BLaER1 (cell line): ENCODE results near the gene PHEX.

ENCODE experiments used
- H3K27ac ChIP-seq: shearing (Covaris generic); formaldehyde crosslinking; 2 replicates; pipeline ENCODE4 v1.8.1; 2022
- H3K27me3 ChIP-seq: shearing (Covaris generic); formaldehyde crosslinking; 2 replicates; pipeline ENCODE4 v1.8.1; 2022
- H3K36me3 ChIP-seq: shearing (Covaris generic); formaldehyde crosslinking; 2 replicates; pipeline ENCODE4 v1.8.1; 2022
- H3K4me1 ChIP-seq: shearing (Covaris generic); formaldehyde crosslinking; 2 replicates; pipeline ENCODE4 v1.8.1; 2022
- H3K4me2 ChIP-seq: shearing (Covaris generic); formaldehyde crosslinking; 2 replicates; pipeline ENCODE4 v1.8.1; 2022
- H3K4me3 ChIP-seq: shearing (Covaris generic); formaldehyde crosslinking; 2 replicates; pipeline ENCODE4 v1.8.1; 2022
- H3K9ac ChIP-seq: shearing (Covaris generic); formaldehyde crosslinking; 2 replicates; pipeline ENCODE4 v1.8.1; 2022
- H3K9me3 ChIP-seq: shearing (Covaris generic); formaldehyde crosslinking; 2 replicates; pipeline ENCODE4 v1.8.1; 2022
- H4K20me1 ChIP-seq: shearing (Covaris generic); formaldehyde crosslinking; 2 replicates; pipeline ENCODE4 v1.8.1; 2022
- Cebpa-rat ChIP-seq: shearing (Covaris generic); IDR thresholded peaks from 2 replicates; pipeline ENCODE4 v1.8.1; 2022

Gene PHEX

DNA sequence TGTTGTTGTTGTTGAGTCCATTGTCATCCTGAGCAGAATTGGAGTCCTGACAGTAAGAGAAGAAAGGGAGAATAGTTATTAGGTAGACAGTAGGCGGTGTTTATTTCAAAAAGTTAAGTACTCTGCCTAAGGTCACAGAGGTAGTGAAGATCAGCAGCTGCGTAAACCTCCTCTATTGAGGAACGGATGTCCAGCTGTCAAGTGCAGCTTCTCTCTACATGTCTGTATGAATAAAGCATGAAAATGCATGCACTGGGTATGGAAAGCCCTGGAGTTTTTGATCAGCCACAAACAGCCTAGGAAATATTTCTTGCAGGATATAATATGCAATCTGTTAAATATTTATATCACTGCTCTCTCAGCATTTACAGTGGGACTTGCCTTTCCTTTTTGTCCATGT lies 131.2 kb downstream of the PHEX start:
- Histone ChIP-seq H3K4me3 (no peak overlapping the region), H3K9ac (no peak overlapping the region), H4K20me1 (no peaks in the 10 kb centered on the region), H3K27me3 (no peaks in the 10 kb centered on the region), H3K36me3 (no peaks in the 10 kb centered on the region), H3K27ac (no peak overlapping the region), H3K9me3 (no peaks in the 10 kb centered on the region), H3K4me2 (no peak overlapping the region), H3K4me1 (no peaks in the 10 kb centered on the region)
- no peak for TF ChIP-seq Cebpa-rat

DNA sequence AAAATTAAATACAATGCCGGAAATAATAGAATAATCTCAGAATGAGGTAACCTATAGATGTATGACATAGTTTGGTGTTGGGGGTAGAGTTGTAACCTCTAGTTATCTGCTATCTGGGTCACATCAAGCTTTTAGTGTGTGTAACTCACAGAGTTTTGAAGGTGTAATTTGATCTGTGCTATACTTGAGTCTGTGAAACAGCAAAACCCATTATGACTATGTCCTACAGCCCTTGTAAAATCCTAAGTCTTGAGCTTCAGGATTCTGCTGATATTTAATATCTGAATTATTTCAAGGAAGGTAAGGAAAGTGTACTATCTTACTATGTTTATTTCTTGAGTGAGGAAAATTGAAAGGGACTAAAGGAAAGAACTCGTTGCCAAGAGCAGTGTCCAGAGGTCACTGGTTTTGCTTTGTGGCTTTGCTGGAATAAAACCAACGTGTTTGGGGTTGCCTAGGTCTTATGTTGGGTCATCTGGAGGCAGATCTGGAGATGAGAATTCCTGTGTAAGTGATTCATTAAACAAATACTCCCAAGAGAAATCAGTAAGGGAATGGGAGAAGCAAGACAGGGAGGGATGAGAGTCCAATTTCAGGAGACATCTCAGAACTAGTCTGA lies 132.8 kb downstream of the PHEX start:
- Histone ChIP-seq H3K27me3 (no peaks in the 10 kb centered on the region), H3K4me2 (no peak overlapping the region), H4K20me1 (no peaks in the 10 kb centered on the region), H3K9me3 (no peaks in the 10 kb centered on the region), H3K36me3 (no peaks in the 10 kb centered on the region), H3K27ac (no peak overlapping the region), H3K4me3 (no peak overlapping the region), H3K9ac (no peak overlapping the region), H3K4me1 (no peaks in the 10 kb centered on the region)
- no peak for TF ChIP-seq Cebpa-rat

DNA sequence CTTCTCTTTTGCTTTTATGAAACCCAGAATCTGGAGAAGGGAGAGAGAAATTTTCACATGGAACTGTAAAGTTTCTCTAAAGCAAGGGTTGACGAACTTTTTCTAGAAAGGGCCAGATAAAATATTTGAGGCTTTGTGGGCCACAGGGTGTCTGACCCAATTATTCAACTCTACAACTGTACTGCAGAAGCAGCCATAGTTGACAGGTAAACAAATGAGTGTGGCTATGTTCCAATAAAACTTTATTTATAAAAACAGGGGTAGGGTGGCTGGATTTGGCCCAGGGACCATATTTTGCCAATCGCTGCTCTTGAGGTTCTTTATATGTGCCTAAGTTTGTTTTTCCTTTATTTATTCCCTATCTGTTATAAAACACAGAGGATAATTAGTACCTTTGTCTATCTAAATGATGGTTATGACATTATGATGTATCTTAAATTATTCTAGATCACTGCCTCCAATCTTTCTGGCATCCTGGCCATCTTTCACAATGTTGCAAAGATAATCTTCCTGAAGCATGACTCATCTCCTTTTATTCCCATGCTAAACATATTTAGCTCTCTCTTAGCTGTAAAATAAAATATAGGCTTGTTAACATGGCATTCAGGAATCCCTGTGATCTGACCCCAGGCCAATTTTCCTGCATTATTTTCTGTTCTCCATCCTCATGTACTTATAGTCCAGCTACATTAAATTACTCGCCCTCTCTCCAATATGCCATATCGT lies 133.8 kb downstream of the PHEX start:
- Histone ChIP-seq H3K9ac (no peak overlapping the region), H4K20me1 (no peaks in the 10 kb centered on the region), H3K27me3 (no peaks in the 10 kb centered on the region), H3K4me3 (no peak overlapping the region), H3K36me3 (no peaks in the 10 kb centered on the region), H3K4me2 (no peak overlapping the region), H3K4me1 (no peaks in the 10 kb centered on the region), H3K9me3 (no peaks in the 10 kb centered on the region; the same call in 1 of the 2 replicates), H3K27ac (no peak overlapping the region)
- TF ChIP-seq Cebpa-rat: no peak

GRCh38 chrX:22171287-22172060 lies 139.3 kb downstream of the PHEX start:
- Histone ChIP-seq H3K4me3 (no peak overlapping the region), H3K36me3 (no peaks in the 10 kb centered on the region), H3K27ac (no peak overlapping the region), H3K27me3 (no peaks in the 10 kb centered on the region), H3K4me2 (no peak overlapping the region), H4K20me1 (no peaks in the 10 kb centered on the region), H3K9ac (no peak overlapping the region), H3K4me1 (peaks cover 7% of the 10 kb centered on the region; the same call in 1 of the 2 replicates), H3K9me3 (no peaks in the 10 kb centered on the region; the same call in 1 of the 2 replicates)
- TF ChIP-seq Cebpa-rat: no peak

DNA sequence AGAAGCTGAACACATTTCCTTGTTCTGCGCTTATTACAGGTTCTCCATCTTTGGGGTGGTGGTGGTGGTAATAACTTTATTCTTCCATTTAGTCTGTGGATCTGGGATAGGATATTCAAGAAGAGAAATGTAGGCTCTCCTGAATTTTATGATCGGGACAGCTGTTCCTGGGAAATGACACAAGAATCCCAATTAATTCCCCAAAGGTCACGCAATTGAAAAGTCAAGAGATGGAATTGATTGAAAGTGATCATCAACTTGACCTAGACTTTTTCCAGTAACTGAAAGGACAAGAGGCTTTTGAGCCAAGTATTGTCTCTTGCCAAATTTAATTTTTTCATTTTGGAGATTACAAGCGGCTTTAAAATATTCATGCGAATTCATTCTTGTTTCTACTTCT lies 141.8 kb downstream of the PHEX start:
- H3K27ac ChIP-seq: no peak overlapping the region
- no peak overlapping the region for H3K4me3 ChIP-seq

DNA sequence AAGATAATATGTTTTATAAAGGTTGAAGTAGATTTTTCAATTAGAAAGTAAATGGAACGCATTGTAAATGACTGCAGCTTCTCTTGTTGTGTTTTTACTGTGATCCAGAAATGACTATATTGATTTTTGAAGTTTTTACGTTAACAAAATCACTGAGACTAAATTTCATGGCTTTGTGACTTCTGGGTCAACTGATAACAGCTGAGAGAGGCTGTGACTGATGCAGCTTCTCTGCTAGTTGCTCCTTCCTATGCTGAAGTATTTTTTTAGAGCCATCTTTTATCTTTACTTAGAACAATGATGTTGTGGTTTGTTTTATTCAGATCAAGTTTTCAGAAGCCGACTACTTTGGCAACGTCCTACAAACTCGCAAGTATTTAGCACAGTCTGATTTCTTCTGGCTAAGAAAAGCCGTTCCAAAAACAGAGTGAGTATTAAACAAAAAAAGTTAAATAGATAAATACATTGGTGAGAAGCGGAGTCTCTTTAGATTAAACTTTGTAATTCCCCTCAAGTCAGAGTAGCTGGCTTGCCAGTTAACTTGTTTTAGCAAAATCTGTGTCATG lies 145.9 kb downstream of the PHEX start:
- Histone ChIP-seq H3K27me3 (no peaks in the 10 kb centered on the region), H4K20me1 (no peaks in the 10 kb centered on the region), H3K9ac (peak overlapping the region; percentile 70), H3K9me3 (peaks cover 26% of the 10 kb centered on the region), H3K4me3 (0 out of 2 replicates have a peak overlapping the region, but pooled peaks have one; percentile 6), H3K27ac (peak overlapping the region; percentile 76), H3K4me2 (peak overlapping the region; percentile 65), H3K36me3 (no peaks in the 10 kb centered on the region), H3K4me1 (peaks cover 27% of the 10 kb centered on the region)
- no peak for TF ChIP-seq Cebpa-rat

More for the DNA sequence above, 141.8 kb downstream of the PHEX start:
- no peaks in the 10 kb centered on the region for H3K36me3 ChIP-seq
- no peaks in the 10 kb centered on the region for H4K20me1 ChIP-seq
- H3K4me1 ChIP-seq: peaks cover 31% of the 10 kb centered on the region
- H3K4me2 ChIP-seq: no peak overlapping the region
- H3K9me3 ChIP-seq: no peaks in the 10 kb centered on the region; the same call in 1 of the 2 replicates
- no peak overlapping the region for H3K9ac ChIP-seq
- H3K27me3 ChIP-seq: no peaks in the 10 kb centered on the region
- no peak for TF ChIP-seq Cebpa-rat

DNA sequence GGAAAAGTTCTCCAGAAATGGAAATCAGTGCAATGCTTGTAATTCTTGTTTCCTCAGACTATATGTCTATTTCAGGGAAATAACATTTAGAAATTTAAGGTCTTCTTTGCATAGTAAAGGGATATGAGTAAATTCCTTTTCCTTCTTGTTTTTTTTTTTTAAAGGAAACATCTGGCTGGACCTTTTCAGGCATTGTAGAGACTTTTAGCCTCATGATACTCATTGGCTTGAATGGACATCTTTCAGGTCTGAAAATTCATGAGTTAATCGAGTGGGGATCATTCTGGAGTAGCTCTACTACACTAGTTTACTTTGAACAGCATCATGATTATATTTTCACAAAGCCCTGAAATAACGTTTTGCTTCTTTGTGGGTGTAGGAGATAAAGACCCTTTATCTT lies 152.0 kb downstream of the PHEX start:
- Histone ChIP-seq H3K4me2 (no peak overlapping the region), H3K9ac (no peak overlapping the region), H4K20me1 (no peaks in the 10 kb centered on the region), H3K4me1 (peaks cover 1% of the 10 kb centered on the region; the same call in 1 of the 2 replicates), H3K27me3 (no peaks in the 10 kb centered on the region), H3K27ac (no peak overlapping the region), H3K4me3 (no peak overlapping the region), H3K36me3 (no peaks in the 10 kb centered on the region), H3K9me3 (peaks cover 35% of the 10 kb centered on the region)
- TF ChIP-seq Cebpa-rat: no peak

GRCh38 chrX:22186165-22186564 lies 154.0 kb downstream of the PHEX start:
- Histone ChIP-seq H3K9me3 (peaks cover 21% of the 10 kb centered on the region), H3K4me2 (no peak overlapping the region), H3K36me3 (no peaks in the 10 kb centered on the region), H3K27ac (no peak overlapping the region), H3K27me3 (no peaks in the 10 kb centered on the region), H3K4me3 (no peak overlapping the region), H3K4me1 (no peaks in the 10 kb centered on the region), H3K9ac (no peak overlapping the region), H4K20me1 (no peaks in the 10 kb centered on the region)
- TF ChIP-seq Cebpa-rat: no peak

GRCh38 chrX:22192419-22193060 lies 160.4 kb downstream of the PHEX start:
- Histone ChIP-seq H4K20me1 (no peaks in the 10 kb centered on the region), H3K27me3 (no peaks in the 10 kb centered on the region), H3K36me3 (no peaks in the 10 kb centered on the region), H3K4me3 (no peak overlapping the region), H3K4me1 (peaks cover 7% of the 10 kb centered on the region), H3K4me2 (no peak overlapping the region), H3K9me3 (no peaks in the 10 kb centered on the region; the same call in 1 of the 2 replicates), H3K9ac (no peak overlapping the region), H3K27ac (no peak overlapping the region)
- TF ChIP-seq Cebpa-rat: no peak
